ENCODE data around the gene FOXL2.

DNA sequence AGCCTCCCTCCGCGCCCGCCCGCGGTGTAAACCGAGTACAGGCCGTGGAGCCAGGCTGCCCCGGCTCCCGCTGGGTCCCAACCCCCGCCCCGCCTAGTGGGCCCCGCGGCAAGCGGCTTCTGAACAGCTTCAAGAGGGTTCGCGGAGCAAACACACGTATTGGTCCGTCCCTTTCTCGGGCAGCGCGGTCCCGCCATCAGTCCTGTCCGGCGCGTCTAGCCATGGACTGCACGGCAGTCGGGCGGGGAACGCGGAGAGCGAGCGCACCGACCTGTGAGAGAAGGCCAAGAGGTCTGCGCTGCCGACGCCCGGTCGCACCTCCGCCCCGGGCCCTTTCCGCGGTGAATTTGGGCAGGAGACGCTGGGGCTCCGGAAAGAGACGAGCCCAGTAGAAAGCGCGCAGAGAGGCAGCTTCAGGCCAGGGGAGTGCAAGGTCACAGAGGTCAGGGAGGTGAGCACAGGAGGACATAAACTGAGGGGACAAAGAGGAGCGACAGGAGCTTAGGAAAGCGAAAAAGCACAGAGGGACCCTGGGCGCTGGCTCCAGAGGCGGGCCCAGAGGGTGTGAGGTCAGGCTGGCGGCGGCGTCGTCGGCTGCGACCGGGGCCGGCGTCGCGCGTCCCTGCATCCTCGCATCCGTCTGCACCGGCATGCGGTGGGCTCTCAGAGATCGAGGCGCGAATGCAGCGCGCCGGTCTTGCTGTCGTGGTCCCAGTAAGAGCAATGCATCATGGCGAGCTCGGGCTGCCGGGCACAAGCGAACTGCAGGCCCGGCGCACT is 1.8 kb downstream of the FOXL2 start:
- TF ChIP-seq CTCF (conservative IDR thresholded peaks at IDR 0.05; ENCODE audit: low read depth, low read length) (no peak), RCOR1 (IDR thresholded peaks at IDR 0.05; ENCODE audit: insufficient replicate concordance, low read length) (no peak), POLR2A (IDR thresholded peaks at IDR 0.05; ENCODE audit: low read depth, low read length) (no peak), RFX5 (IDR thresholded peaks at IDR 0.05; ENCODE audit: low read depth, low read length) (no peak), MXI1 (IDR thresholded peaks at IDR 0.05; ENCODE audit: borderline replicate concordance, low read depth, low read length) (no peak), RAD21 (IDR thresholded peaks at IDR 0.05; ENCODE audit: low read length) (no peak)
- TF ChIP-seq, protein P1, sequence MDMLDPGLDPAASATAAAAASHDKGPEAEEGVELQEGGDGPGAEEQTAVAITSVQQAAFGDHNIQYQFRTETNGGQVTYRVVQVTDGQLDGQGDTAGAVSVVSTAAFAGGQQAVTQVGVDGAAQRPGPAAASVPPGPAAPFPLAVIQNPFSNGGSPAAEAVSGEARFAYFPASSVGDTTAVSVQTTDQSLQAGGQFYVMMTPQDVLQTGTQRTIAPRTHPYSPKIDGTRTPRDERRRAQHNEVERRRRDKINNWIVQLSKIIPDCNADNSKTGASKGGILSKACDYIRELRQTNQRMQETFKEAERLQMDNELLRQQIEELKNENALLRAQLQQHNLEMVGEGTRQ (IDR thresholded peaks at IDR 0.05; ENCODE audit: low read depth, low read length) = no peak
